GM18868 (cell line): ENCODE data around the gene GREM2.

Experiments
- ATAC-seq: cut with Tn5 transposase; IDR thresholded peaks from one replicate; pipeline ENCODE4 v1.9.1; 2021; ENCODE audit warnings: mild to moderate bottlenecking, moderate library complexity; ENCODE audit not compliant: unreplicated experiment

Gene GREM2

GRCh38 chr1:240462766-240463395, 149.1 kb downstream of the GREM2 start:
- ATAC-seq: no peak

GRCh38 chr1:240462277-240462676, 149.7 kb downstream of the GREM2 start:
- no peak for ATAC-seq

GRCh38 chr1:240457203-240457602, 154.8 kb downstream of the GREM2 start:
- ATAC-seq: no peak

- no peak for ATAC-seq
Measured at GRCh38 chr1:240455228-240455821, 156.6 kb downstream of the GREM2 start.

GRCh38 chr1:240445369-240445768, 166.6 kb downstream of the GREM2 start:
- ATAC-seq: no peak

- ATAC-seq: no peak
Measured at GRCh38 chr1:240441669-240442068, 170.3 kb downstream of the GREM2 start.
